ENCODE data around the gene TTC38.

DNA sequence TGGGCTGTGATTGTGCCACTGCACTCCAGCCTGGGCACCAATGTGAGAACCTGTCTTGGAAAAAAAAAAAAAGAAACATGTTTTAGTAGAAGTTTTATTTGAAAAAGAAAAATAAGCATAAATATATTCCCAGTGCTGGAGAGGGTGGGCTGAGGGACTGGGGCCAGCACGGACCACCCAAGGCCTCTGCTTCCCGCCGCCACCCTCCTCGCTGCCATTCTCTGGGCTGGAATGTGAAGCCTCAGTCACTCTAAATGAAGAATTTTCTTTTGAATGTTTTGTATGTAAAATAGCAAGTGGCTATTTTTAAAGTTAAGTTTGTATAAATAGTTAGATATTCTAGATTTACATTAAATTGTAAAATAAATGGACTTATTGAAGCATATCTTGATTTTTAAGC is 62.6 kb downstream of the TTC38 start:
- no peak for TF ChIP-seq EZH2phosphoT487 (IDR thresholded peaks at IDR 0.05; ENCODE audit: borderline replicate concordance, low read length)
- TF ChIP-seq, protein P1, sequence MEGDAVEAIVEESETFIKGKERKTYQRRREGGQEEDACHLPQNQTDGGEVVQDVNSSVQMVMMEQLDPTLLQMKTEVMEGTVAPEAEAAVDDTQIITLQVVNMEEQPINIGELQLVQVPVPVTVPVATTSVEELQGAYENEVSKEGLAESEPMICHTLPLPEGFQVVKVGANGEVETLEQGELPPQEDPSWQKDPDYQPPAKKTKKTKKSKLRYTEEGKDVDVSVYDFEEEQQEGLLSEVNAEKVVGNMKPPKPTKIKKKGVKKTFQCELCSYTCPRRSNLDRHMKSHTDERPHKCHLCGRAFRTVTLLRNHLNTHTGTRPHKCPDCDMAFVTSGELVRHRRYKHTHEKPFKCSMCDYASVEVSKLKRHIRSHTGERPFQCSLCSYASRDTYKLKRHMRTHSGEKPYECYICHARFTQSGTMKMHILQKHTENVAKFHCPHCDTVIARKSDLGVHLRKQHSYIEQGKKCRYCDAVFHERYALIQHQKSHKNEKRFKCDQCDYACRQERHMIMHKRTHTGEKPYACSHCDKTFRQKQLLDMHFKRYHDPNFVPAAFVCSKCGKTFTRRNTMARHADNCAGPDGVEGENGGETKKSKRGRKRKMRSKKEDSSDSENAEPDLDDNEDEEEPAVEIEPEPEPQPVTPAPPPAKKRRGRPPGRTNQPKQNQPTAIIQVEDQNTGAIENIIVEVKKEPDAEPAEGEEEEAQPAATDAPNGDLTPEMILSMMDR (conservative IDR thresholded peaks at IDR 0.05; ENCODE audit: low read depth, low read length), result no peak

Data from PC-3 (cell line).